HG03342 (cell line): ENCODE results near the gene TTLL10.

Experiments
- ATAC-seq: cut with Tn5 transposase; IDR thresholded peaks from one replicate; pipeline ENCODE4 v1.9.1; 2021; ENCODE audit warnings: mild to moderate bottlenecking, moderate library complexity; ENCODE audit not compliant: unreplicated experiment

TTLL10 gene

DNA sequence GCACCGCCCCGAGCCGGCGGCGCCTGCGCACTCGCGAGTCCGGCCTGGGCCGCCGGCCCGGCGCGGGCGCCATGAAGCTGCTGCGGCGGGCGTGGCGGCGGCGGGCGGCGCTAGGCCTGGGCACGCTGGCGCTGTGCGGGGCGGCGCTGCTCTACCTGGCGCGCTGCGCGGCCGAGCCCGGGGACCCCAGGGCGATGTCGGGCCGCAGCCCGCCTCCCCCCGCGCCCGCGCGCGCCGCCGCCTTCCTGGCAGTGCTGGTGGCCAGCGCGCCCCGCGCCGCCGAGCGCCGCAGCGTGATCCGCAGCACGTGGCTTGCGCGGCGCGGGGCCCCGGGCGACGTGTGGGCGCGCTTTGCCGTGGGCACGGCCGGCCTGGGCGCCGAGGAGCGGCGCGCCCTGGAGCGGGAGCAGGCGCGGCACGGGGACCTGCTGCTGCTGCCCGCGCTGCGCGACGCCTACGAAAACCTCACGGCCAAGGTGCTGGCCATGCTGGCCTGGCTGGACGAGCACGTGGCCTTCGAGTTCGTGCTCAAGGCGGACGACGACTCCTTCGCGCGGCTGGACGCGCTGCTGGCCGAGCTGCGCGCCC lies 58.6 kb downstream of the TTLL10 start, which contains the start of gene B3GALT6:
Gene B3GALT6, plus strand, starts transcription at position 30 of the 588 bp plus-strand sequence. Its CDS starts 42 bp downstream, at position 72.
- no peak for ATAC-seq

DNA sequence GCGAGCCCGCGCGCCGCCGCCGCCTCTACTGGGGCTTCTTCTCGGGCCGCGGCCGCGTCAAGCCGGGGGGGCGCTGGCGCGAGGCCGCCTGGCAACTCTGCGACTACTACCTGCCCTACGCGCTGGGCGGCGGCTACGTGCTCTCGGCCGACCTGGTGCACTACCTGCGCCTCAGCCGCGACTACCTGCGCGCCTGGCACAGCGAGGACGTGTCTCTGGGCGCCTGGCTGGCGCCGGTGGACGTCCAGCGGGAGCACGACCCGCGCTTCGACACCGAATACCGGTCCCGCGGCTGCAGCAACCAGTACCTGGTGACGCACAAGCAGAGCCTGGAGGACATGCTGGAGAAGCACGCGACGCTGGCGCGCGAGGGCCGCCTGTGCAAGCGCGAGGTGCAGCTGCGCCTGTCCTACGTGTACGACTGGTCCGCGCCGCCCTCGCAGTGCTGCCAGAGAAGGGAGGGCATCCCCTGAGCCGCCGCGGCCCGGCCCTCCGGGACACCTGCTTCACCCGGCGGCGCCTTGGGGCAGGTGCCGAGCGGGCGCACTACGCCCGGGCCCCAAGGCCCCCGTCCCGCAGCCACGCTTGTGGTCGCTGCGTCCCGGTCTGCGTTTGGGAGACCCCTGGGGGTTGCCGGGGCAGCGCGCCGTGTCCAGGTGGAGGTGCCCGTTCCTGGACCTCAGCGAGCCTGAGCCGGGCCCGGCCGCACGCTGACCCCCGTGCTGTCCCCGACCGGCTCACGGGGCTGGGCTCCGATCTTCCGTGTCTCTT lies 59.3 kb downstream of the TTLL10 start:
- ATAC-seq, result no peak

DNA sequence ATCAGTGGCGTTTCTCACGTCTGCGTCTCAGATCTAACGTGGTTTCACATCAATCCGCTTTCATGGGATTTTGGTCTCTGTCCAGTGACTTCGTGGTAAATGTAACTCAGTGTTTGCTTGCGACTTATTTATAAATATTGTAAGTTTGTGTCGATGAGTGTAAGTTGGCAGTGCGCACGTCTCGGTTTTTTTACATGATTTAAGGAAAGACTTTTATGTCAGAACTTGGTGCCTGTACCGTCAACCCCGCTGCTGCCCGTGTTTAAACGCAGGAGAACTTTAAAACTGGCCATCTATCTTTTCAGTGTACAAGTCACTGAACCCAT lies 59.9 kb downstream of the TTLL10 start:
- no peak for ATAC-seq

DNA sequence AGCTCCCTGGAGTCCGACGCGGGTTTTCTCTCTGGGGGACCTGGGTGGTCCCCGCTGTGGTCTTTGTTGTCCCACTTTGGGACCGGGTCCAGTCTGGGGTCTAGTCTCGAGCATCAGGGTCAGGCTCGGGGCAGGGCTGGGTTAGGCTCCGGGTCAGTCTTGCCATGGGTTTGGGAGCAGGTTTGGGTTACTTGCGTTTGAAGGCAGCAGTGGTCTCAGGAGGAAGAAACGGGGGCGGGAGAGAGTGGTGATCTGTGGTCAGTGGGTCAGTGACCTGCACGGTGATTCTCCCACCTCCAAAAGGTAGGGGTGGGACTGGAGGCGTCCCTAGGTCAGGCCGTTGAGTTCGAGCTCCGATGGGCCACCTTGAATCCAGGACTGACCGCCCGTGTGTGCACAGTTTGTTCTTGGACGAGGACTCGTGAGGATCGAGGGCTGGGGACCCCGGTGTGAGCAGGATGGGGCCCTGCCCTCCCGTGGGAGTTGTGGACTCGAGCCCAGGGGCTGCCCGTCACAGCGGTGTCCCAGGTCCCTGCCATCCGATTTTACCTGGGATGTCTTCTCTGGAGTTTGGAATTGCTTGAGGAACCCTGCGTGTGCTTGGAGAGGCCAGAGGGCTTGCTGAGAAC lies 60.6 kb downstream of the TTLL10 start:
- ATAC-seq, result no peak

DNA sequence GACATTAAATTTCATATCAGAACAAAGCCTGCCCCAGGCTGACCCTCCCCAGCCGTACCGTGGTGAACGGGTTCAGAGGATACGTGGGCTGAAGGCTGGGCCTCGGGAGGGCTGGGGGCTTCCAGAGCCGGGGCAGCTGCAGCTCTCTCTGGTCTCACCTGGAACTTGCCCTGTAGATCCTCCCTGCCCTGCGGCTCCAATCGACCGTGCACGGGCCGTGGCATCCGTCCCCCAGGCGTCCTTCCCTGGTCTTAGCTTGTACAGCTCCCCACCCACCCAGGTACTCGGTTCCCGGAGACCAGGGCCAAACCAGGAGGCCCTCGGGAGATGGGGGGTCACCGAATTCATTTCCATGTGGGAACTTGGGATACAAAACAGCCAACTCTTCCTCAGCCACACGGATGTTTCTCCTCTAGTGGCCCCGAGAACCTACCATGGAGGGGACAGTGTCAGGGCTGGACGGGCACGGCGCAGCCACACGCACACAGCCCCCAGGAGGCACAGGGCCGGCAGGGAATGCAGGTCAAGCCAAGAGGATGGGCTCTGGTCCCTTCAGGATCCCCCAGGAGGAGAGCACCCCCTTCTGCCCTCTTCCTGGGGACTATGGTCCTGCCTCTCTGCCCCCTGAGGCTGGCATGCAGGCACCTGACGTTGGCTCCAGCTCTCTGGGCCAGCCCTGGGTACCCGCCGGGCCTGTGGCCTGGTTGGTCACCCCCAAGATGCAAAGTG lies 61.5 kb downstream of the TTLL10 start:
- ATAC-seq, result no peak

DNA sequence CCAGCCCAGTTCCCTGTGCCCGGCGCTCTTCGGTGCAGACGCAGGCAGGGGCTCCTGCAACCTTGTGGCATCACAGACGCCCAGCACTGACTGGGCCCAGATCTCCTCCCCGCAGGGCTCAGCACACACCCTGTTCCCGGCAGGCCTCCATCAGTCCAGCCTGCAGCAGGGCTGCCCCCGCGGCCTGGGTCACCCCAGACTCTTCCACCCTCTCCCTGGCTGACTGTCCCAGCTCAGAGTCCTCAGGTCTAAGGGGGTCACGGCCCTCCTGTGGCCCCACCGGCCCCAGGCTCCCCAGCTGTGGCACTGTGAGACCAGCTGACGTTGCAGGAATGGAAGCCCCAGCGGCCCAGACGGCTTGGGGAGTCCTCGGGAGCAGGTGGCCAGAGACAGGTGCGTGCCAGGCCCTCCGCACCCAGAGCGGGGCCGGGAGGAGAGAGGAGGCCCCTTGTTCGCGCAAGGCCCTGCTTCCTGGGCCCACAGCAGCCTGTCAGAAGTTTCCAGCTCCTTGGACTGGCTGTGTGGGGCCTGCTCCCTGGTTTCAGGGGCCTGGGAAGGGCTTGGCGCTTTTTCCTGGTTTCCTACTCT lies 62.6 kb downstream of the TTLL10 start:
- ATAC-seq, result no peak

DNA sequence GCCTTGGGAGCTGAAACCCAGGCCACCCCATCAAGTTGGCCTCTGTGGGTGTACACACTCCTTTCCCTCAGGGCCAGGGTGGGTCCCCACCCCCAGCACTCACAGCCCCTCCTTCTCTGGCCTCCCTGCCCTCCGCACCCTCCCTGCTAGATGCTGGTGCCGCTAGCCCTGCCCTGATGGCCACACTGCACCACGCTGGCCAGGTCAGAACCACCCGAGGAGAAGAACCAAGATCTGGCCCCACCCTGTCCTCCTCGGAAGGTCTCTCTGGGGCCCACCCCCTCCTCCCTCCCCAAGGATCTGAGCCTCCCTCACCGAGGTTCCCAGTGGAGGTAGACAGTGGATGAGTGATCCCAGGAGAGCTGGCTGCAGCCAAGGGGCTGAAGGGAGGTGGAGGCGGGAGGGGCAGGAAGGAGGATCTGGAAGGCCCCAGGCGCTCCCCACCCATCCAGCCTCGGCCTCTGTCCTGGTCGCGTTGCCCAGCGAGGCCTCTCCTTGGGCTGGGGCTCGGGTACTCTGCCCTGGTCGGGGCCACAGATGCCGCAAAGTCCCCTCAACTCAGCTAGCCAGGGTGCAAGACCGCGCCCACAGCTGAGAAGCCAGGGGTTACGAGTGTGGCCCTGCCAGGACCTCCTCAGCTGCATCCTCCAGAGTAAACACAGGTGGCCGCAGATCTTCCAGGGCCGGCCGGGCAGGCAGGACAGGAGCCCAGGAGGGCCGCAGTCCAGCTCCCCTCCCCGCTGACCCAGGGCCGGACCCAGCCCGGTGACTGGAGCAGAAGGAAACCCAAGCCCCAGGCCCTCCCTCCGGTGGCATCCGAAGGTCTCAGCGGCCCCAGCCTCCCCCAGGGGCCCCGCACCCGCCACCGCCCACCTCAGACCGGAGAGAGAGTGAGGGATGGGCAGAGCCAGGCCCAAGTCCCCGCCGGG lies 63.5 kb downstream of the TTLL10 start:
- no peak for ATAC-seq

DNA sequence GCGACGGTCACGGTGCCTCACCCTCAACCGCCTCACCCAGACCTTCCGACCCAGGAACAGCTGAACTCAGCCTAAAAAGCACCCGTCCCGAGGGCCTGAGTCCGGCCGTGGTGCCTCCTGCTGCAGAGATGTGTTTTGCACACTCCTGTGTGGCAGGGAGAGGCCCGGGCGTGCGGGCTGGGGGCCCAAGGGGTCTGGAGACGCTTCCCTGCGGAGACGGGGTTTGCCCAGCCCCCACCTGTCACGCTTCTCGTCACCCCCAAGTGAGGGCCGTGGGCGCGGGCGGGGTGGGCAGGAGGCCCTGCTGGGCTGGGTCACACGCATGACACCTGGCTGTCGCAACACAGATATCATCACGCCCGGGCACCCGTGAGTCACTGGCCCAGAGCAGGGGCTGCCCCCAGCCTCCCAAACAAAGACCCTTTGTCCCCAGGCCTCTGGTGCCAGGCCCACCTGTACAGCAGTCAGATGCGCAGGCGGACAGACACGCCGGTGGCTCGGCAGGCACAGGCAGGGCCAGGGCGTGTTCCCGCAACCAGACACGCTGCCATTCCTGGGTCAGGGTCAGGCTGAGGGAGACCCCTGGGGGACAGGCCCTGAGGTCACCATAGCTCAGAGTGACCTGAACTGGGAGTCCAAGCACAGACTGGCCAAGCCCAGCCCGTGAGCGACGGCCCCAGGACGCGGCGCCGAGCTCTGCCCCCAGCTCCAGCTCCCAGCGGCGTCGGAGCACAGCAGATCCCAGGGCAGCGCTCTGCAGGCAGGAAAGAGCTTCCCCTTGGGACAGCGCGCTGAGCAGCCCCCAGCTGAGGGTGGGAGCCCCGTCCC lies 64.4 kb downstream of the TTLL10 start:
- no peak for ATAC-seq

DNA sequence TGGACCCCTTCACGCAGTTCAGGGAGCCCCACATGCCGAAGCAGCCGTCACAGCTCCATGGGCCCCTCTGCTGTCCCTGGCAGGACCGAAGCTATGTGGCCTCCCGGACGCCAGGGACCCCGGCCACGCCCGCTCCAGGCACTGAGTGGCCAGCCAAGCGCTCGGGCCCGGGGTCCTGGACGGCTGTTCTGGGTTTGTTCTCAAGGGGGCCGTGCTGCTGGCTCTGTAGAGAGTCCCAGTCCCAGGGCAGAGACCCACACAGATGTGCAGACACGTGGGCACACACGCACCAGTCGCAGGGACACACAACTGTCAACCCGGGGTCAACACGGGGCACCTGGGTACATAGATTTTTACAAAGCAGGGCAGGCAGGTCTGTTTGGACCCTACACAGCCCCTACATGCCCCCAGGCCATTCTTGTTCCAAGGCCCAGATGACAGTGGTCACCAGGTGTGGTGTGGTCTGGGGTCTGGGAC lies 65.1 kb downstream of the TTLL10 start:
- no peak for ATAC-seq

DNA sequence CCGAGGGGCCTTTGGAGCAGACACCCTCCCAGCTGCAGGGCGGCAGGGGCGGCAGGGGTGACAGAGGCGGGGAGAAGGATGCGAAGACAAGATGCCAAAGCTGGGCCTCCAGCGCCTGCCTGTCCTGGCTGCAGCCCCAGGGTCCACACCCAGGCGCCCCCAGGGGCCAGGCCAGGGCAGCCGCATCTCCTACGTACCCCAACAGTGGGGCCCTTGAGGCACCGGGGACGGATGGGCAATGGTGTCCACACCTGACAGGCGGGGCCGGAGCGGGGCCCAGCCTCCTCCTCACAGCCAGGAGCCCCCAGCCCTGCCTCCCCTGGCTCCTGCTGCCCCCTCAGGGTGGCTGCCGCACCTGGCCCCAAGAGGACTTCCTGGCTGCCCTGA lies 65.5 kb downstream of the TTLL10 start:
- no peak for ATAC-seq

DNA sequence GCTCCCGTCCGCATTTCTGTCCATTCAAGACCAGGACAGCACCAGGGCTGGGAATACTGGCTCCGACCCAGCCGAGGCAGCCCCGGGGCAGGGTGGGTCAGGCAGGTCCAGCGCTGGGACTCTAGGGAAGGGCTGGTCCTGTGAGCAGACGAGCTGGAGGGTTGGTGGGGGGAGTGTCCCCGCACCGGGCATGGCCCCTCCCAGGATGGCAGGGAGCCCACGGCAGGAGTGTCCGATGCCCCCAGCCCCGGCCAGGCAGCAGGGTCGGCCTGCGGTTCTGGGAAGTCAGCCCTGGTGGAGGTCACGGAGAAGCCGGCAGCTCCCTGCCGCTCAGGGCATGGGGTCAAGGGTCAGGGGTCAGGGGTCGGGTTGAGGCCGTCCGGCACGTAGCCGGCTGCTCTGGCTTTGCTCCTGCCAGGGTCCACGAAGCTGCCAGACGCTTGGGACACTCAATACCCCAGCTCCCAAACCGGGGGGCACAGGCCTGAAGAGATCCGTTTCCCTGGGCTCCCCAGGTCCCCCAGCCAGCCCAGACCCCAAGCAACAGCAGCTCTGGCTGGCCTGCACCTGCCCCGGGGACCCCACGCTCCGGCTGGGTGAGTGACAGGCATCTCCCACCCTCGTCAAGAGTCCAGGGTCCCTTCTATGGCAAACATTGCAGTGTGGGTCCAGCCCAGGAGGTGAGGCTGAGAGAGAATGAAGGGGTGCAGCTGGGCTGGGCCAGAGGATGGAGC lies 66.1 kb downstream of the TTLL10 start:
- ATAC-seq, result no peak

DNA sequence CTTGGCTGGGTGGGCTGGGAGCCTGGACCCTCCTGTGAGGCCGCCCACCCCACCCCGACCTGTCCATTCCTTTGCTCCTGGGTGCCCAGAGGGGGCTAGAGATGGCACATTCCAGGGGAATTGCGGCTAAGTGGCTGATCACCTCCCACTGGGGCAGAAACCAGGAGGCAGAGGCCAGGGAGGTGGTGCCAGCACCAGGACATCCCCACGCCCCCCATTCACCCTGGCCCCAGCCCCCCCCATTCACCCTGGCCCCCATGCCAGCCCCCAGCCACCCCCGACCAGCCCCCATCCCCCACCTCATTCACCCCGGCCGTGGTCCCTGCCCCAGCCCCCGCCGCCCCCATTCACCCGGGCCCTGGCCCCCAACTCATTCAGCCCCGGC lies 66.7 kb downstream of the TTLL10 start:
- no peak for ATAC-seq

DNA sequence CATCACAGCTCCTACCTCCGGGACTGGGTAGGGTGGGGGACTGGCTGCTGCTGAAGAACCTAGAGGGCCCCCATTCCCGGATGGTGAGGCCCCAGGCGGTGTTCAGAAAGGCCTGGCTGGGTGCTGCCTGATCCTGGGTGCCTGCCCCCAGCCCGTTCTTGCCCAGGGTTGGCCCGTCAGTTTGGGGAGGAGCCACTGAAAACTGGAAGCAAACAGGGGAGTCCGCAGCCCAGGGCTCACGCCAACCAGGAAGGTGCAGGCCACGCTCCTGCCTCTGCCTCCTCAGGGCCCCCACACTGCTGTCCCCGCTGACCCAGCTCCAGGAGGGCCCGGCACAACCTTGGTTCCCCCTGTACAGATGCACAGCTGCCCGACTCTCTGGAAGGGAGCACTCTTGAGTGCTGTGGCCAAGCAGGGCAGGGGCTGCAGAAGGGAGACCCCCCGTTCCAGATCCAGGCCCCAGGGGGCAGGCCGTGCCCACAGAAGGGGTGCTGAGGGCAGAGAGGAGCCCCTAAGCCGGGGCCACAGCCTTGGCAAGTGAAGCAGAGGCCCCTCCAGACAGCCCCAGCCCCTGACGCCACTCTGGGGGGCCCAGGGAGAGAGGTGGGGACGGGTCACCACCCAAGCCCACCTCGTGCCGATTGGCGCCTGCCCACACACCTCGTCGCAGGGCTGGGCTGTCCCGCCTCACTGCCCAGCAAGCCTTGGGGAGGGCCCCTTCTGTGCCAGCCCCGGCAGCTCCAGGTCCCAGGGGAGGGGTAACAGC lies 67.3 kb downstream of the TTLL10 start:
- no peak for ATAC-seq

DNA sequence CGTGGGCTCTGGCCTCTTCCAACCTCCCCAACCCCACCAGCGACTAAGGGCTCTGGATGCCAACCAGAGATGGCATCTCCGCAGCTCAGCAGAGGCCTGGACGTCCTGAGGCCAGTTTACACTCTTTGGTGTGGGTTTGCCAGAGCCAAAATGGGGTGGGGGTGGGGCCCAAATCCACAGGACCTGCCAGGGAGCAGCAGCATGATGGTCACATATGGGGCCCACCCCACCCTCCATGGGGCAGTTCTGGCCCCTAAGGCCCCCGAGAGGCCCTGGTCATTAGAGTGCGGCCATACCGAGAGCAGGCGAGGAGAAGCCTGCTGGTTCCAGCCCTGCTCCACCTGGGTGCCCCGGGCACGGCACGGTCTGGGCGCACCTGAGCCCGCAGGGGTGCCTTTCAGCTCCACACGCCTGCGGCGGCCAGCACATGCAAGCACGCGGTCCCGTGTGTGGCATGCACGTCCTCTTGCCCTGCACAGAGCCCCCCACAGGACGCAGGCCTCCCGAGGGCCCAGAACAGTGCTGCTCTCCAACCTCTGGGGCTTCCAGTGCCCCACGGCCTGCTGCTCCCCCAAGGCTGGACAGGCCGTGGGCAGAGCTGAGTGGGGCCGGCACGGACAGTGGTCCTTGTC lies 68.0 kb downstream of the TTLL10 start:
- no peak for ATAC-seq

DNA sequence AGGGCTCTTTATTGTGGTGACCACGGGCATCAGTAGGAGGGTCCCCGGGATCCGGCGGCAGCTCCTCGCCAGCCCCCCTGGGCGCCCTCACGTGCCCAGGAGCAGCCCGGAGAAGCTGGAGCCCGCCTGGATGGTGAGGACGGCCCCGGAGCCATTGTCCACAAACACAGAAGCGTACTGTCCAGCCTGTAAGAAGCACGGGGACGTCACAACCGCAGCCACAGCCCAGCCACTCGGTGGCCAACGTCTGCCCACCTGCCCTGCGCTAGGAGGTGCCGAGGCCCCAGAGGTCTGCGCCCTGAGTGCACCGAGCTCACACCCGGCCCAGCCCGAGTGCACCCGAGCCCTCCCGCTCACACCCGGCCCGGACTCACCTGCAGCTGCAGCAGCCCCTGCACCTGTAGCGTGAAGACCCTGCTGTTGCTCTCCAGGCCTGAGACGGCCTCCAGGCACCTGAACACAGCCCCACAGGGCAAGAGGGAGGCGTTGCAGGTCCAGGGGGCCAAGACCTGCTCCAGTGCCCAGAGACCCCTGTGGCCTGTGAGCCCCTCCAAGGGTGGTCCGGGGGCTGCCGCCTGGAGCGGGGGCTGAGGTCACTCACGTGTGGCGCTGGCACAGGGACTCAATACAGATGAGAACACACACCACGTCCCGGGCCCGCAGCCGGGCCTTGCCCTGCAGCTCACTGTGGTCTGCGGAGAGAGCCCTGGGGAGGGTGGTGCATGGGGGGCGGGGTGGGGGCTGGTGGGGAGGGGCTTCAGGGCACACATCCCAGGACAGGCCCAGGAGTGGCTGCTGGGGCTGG lies 69.0 kb downstream of the TTLL10 start:
- ATAC-seq, result no peak

DNA sequence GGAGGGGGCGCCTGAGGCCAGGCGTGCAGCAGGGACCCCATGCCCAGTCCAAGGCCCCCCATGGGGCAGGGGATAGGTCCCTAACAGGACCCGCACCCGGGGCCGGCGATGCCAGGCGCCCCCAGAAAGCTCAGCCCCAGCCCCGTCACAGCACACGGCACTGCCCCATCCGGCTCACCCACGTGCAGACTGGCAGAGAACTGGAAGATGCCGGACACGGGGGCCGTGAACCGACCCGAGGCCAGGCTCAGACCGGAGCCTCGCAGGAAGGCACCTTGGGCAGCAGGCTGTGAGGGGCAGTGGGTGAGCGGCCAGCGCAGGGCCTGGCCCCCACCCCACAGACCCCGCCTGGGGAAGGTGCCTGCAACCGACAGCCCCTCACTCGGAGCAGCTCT lies 69.6 kb downstream of the TTLL10 start:
- no peak for ATAC-seq

DNA sequence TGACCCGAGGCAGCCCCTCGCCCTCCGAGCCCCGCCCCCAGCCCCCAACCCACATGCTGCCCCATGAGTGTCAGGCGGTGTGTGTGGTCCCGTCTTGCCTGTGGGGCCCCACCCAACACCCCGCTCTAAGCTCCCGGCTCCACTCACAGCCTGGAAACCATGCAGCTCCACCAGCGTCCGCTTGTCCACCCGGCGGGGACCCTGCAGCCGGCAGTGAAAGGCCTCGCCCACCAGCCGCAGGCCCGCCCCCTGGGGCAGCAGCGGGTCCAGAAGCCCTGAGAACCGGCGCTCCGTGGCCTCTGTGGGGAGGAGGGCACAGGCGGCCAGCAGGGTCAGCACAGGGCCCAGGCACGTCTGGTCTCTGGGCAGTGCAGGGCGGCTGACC lies 70.1 kb downstream of the TTLL10 start:
- no peak for ATAC-seq
